ENCODE data around the gene TXNRD2. TPM values are rescaled to one million over a fixed set of nuclear protein-coding genes. Genes with fewer than 3 reads are reported as not detected.

The TXNRD2 gene
- total and polyA plus RNA-seq, 2 donors from 2014 or later = 28.6 to 50.6 TPM

GRCh38 chr22:19868773-19869471 lies 72.7 kb downstream of the TXNRD2 start:
- H3K27me3 ChIP-seq (ENCODE audit: control insufficient read depth, insufficient read depth, low read length) = no peaks in the 10 kb centered on the region
- no peaks in the 10 kb centered on the region for H3K9me3 ChIP-seq (ENCODE audit: control insufficient read depth in 2 of 3, insufficient read depth in 1 of 3, low read length in 3 of 3)
- H3K36me3 ChIP-seq (ENCODE audit: control insufficient read depth in 2 of 3, insufficient read depth in 3 of 3, low read length in 3 of 3) = no peaks in the 10 kb centered on the region
- TF ChIP-seq, protein P1, sequence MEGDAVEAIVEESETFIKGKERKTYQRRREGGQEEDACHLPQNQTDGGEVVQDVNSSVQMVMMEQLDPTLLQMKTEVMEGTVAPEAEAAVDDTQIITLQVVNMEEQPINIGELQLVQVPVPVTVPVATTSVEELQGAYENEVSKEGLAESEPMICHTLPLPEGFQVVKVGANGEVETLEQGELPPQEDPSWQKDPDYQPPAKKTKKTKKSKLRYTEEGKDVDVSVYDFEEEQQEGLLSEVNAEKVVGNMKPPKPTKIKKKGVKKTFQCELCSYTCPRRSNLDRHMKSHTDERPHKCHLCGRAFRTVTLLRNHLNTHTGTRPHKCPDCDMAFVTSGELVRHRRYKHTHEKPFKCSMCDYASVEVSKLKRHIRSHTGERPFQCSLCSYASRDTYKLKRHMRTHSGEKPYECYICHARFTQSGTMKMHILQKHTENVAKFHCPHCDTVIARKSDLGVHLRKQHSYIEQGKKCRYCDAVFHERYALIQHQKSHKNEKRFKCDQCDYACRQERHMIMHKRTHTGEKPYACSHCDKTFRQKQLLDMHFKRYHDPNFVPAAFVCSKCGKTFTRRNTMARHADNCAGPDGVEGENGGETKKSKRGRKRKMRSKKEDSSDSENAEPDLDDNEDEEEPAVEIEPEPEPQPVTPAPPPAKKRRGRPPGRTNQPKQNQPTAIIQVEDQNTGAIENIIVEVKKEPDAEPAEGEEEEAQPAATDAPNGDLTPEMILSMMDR (IDR thresholded peaks at IDR 0.05; ENCODE audit: borderline replicate concordance, extremely low read depth, insufficient read depth) = no peak
- intact Hi-C loops (cut with DNase I) = no loop called here
- FAIRE-seq (no peak), DNase-seq (peak in 1 of 5 donors; percentile 59)
- H3K9ac ChIP-seq (ENCODE audit: low read length in 3 of 3) = no peak overlapping the region
- H3K4me1 ChIP-seq (ENCODE audit: control insufficient read depth in 2 of 3, insufficient read depth in 2 of 3, low read depth in 1 of 3, low read length in 3 of 3) = no peaks in the 10 kb centered on the region
- H3K27ac ChIP-seq (ENCODE audit: low read depth in 2 of 2, low read length in 2 of 2) = no peak overlapping the region
- no peak overlapping the region for H3K4me3 ChIP-seq (ENCODE audit: low read length in 3 of 3)

DNA sequence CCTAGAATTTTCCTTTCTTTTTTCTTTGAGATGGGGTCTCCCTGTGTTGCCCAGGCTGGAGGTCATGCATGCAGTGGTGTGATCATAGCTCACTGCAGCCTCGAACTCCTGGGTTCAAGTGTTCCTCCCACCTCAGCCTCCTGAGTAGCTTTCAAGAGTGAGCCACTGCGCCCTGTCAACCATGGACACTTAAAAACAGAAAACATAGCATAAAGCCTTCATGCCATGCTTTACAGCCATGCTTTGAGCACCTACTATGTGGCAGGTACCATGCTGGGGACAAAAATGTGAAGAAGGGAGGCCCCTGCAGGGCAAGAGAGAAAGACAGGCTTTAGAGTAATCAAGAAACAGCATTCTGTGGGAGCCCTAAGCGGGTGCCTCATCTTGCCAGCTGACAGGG lies 73.3 kb downstream of the TXNRD2 start:
- Histone ChIP-seq H3K4me1 (ENCODE audit: control insufficient read depth in 2 of 3, insufficient read depth in 2 of 3, low read depth in 1 of 3, low read length in 3 of 3) (no peaks in the 10 kb centered on the region), H3K36me3 (ENCODE audit: control insufficient read depth in 2 of 3, insufficient read depth in 3 of 3, low read length in 3 of 3) (no peaks in the 10 kb centered on the region), H3K27me3 (ENCODE audit: control insufficient read depth, insufficient read depth, low read length) (no peaks in the 10 kb centered on the region), H3K9me3 (ENCODE audit: control insufficient read depth in 2 of 3, insufficient read depth in 1 of 3, low read length in 3 of 3) (no peaks in the 10 kb centered on the region), H3K4me3 (ENCODE audit: low read length in 3 of 3) (no peak overlapping the region), H3K9ac (ENCODE audit: low read length in 3 of 3) (no peak overlapping the region), H3K27ac (ENCODE audit: low read depth in 2 of 2, low read length in 2 of 2) (no peak overlapping the region)
- FAIRE-seq = no peak
- DNase-seq = no peak
- TF ChIP-seq, protein P1 (IDR thresholded peaks at IDR 0.05; ENCODE audit: borderline replicate concordance, extremely low read depth, insufficient read depth) = no peak
- intact Hi-C loops (cut with DNase I) = no loop called here

DNA sequence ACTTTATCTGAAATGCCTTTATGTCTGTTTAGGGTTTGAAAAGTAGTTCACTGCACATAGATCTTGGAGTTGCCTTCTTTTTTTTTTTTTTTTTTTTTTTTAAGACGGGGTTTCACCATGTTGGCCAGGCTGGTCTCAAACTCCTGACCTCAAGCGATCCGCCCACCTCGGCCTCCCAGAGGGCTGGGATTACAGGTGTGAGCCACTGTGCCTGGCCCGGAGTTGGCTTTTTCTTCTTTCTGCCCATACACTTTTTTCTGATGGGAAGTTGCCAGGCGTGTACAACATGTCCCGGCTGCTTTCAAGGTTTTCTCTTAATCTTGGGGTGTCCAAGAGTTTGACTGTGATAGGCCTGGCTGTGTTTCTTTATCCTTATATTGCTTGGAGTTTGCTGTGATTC lies 74.0 kb downstream of the TXNRD2 start:
- DNase-seq (peak in 1 of 5 donors; percentile 33), FAIRE-seq (no peak)
- TF ChIP-seq, protein P1 (IDR thresholded peaks at IDR 0.05; ENCODE audit: borderline replicate concordance, extremely low read depth, insufficient read depth) = no peak

DNA sequence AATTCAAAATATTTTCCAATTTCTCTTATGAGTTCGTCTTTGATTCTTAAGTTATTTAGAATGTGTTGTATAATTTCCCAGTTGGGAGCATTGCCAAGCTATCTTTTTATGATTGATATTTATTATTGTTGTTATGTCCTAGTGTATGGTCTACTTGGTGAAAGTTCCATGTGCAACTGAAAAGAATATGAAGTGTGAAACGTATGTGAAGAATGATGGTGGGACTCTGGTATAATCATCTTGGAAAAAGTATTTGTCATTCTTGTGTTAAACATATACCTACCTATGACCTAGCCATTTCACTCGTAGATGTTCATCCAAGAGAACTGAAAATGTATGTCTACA lies 75.0 kb downstream of the TXNRD2 start:
- no peaks in the 10 kb centered on the region for H3K27me3 ChIP-seq (ENCODE audit: control insufficient read depth, insufficient read depth, low read length)
- DNase-seq = no peak
- H3K36me3 ChIP-seq (ENCODE audit: control insufficient read depth in 2 of 3, insufficient read depth in 3 of 3, low read length in 3 of 3) = no peaks in the 10 kb centered on the region
- no peaks in the 10 kb centered on the region for H3K9me3 ChIP-seq (ENCODE audit: control insufficient read depth in 2 of 3, insufficient read depth in 1 of 3, low read length in 3 of 3)
- TF ChIP-seq, protein P1 (IDR thresholded peaks at IDR 0.05; ENCODE audit: borderline replicate concordance, extremely low read depth, insufficient read depth) = no peak
- no peaks in the 10 kb centered on the region for H3K4me1 ChIP-seq (ENCODE audit: control insufficient read depth in 2 of 3, insufficient read depth in 2 of 3, low read depth in 1 of 3, low read length in 3 of 3)
- H3K27ac ChIP-seq (ENCODE audit: low read depth in 2 of 2, low read length in 2 of 2) = no peak overlapping the region
- H3K9ac ChIP-seq (ENCODE audit: low read length in 3 of 3) = no peak overlapping the region
- no peak overlapping the region for H3K4me3 ChIP-seq (ENCODE audit: low read length in 3 of 3)
- no peak for FAIRE-seq
- intact Hi-C loops (cut with DNase I) = no loop called here

More for the DNA sequence above, 74.0 kb downstream of the TXNRD2 start:
- Histone ChIP-seq H3K9me3 (ENCODE audit: control insufficient read depth in 2 of 3, insufficient read depth in 1 of 3, low read length in 3 of 3) (no peaks in the 10 kb centered on the region), H3K9ac (ENCODE audit: low read length in 3 of 3) (no peak overlapping the region), H3K27me3 (ENCODE audit: control insufficient read depth, insufficient read depth, low read length) (no peaks in the 10 kb centered on the region), H3K4me3 (ENCODE audit: low read length in 3 of 3) (no peak overlapping the region), H3K36me3 (ENCODE audit: control insufficient read depth in 2 of 3, insufficient read depth in 3 of 3, low read length in 3 of 3) (no peaks in the 10 kb centered on the region), H3K27ac (ENCODE audit: low read depth in 2 of 2, low read length in 2 of 2) (no peak overlapping the region), H3K4me1 (ENCODE audit: control insufficient read depth in 2 of 3, insufficient read depth in 2 of 3, low read depth in 1 of 3, low read length in 3 of 3) (no peaks in the 10 kb centered on the region)
- intact Hi-C loops (cut with DNase I) = no loop called here
